HepG2 (cell line): ENCODE results near the gene NRSN2. TPM values are rescaled to one million over a fixed set of nuclear protein-coding genes. Genes with fewer than 3 reads are reported as not detected.

Experiments used
- ATF4 ChIP-seq, 2 experiments: fragments of 450-650 bp in 1 of 2; sonication (generic) in 1 of 2; formaldehyde crosslinking; IDR thresholded peaks; 2 replicates each; pipeline versions ENCODE4 v1.5.0 to v1.8.0; 2020 to 2022; ENCODE audit warnings: mild to moderate bottlenecking in 1 of 2, missing genetic modification reagents in 1 of 2
- ELF3 ChIP-seq: IDR thresholded peaks from 2 replicates; pipeline ENCODE4 v1.6.1; 2016; ENCODE audit warnings: missing genetic modification reagents, missing compliant biosample characterization
- MXD1 ChIP-seq: sonication (generic); formaldehyde crosslinking; IDR thresholded peaks from 2 replicates; pipeline ENCODE4 v1.4.0; 2020; ENCODE audit warnings: mild to moderate bottlenecking, missing genetic modification reagents
- MXD4 ChIP-seq: IDR thresholded peaks from 2 replicates; pipeline ENCODE4 v1.6.1; 2016; ENCODE audit warnings: mild to moderate bottlenecking, missing biosample characterization, missing genetic modification reagents
- MYC ChIP-seq: sonication (generic); formaldehyde crosslinking; IDR thresholded peaks from 2 replicates; pipeline ENCODE4 v1.9.0; 2021; ENCODE audit warnings: missing genetic modification reagents, borderline replicate concordance
- NPAS2 ChIP-seq: sonication (generic); formaldehyde crosslinking; IDR thresholded peaks from 2 replicates; pipeline ENCODE4 v1.8.0; 2022; ENCODE audit warnings: mild to moderate bottlenecking, missing genetic modification reagents, borderline replicate concordance
- PHF5A ChIP-seq: IDR thresholded peaks from one replicate; pipeline ENCODE4 v1.6.1; 2018; ENCODE audit warnings: low read depth, missing genetic modification reagents; ENCODE audit not compliant: unreplicated experiment
- REL ChIP-seq: sonication (generic); formaldehyde crosslinking; conservative IDR thresholded peaks from 2 replicates; pipeline ENCODE4 v1.8.0; 2022; ENCODE audit warnings: mild to moderate bottlenecking, missing genetic modification reagents, moderate library complexity
- TCF12 ChIP-seq, 2 experiments: fragments of 450-650 bp in 1 of 2; sonication (generic) in 1 of 2; formaldehyde crosslinking in 1 of 2; IDR thresholded peaks; 2 replicates each; pipeline versions ENCODE4 v1.6.1 to v1.8.0; 2017 to 2022; ENCODE audit warnings: antibody characterized with exemption in 1 of 2, mild to moderate bottlenecking in 1 of 2, missing genetic modification reagents in 1 of 2, moderate library complexity in 1 of 2
- U2AF1 ChIP-seq: fragments of 200-400 bp; formaldehyde crosslinking; optimal IDR thresholded peaks from 2 replicates; pipeline ENCODE3; 2017; ENCODE audit warnings: mild to moderate bottlenecking, low read depth, low read length
- ZNF24 ChIP-seq: fragments of 450-650 bp; IDR thresholded peaks from 2 replicates; pipeline ENCODE4 v1.6.1; 2017; ENCODE audit warnings: antibody characterized with exemption, mild to moderate bottlenecking
- ZNF3 ChIP-seq: IDR thresholded peaks from 2 replicates; pipeline ENCODE4 v1.7.0; 2017; ENCODE audit warnings: inconsistent platforms
- ZNF407 ChIP-seq: sonication (generic); formaldehyde crosslinking; IDR thresholded peaks from one replicate; pipeline ENCODE4 v1.5.1; 2020; ENCODE audit warnings: mild to moderate bottlenecking, missing genetic modification reagents; ENCODE audit errors: not compliant biosample characterization
- ZNF430 ChIP-seq: sonication (generic); formaldehyde crosslinking; IDR thresholded peaks from 2 replicates; pipeline ENCODE4 v1.9.0; 2021; ENCODE audit warnings: mild to moderate bottlenecking, missing genetic modification reagents
- ZNF496 ChIP-seq: sonication (generic); formaldehyde crosslinking; IDR thresholded peaks from 2 replicates; pipeline ENCODE4 v1.8.1; 2023; ENCODE audit warnings: mild to moderate bottlenecking, moderate library complexity, missing genetic modification reagents; ENCODE audit not compliant: insufficient replicate concordance
- ZNF549 ChIP-seq: sonication (generic); formaldehyde crosslinking; IDR thresholded peaks from 2 replicates; pipeline ENCODE4 v1.5.0; 2020; ENCODE audit warnings: missing genetic modification reagents
- ZNF598 ChIP-seq: sonication (generic); formaldehyde crosslinking; IDR thresholded peaks from 2 replicates; pipeline ENCODE4 v1.5.1; 2020; ENCODE audit warnings: mild to moderate bottlenecking, missing genetic modification reagents, borderline replicate concordance
- ZNF816 ChIP-seq: sonication (generic); formaldehyde crosslinking; IDR thresholded peaks from 2 replicates; pipeline ENCODE4 v1.8.0; 2022; ENCODE audit warnings: missing genetic modification reagents, mild to moderate bottlenecking, borderline replicate concordance
- polyA plus RNA-seq, 8 experiments: library from polyadenylated mRNA; depleted of rRNA in 3 of 8; stranded (reverse) in 7 of 8; unstranded in 1 of 8; fragments of >200 nt; fragmentation: Illumina TruSeq in 4 of 8; extraction: Trizol in 4 of 8; gene quantifications; 2 replicates each; pipeline versions ENCODE4 v1.2.1 to v1.2.3, GENCODE V29; 2011 to 2016; ENCODE audit warnings: low read depth in 4 of 8, missing spikeins in 1 of 8, mixed read lengths in 1 of 8; ENCODE audit not compliant: insufficient read depth in 1 of 8
- total RNA-seq, 5 experiments: library from RNA; depleted of rRNA; stranded (reverse); fragments of >200 nt; fragmentation: Illumina TruSeq; extraction: Trizol; gene quantifications; 2 replicates each; pipeline ENCODE4 v1.2.3, GENCODE V29; 2016; ENCODE audit warnings: low read depth in 1 of 5

NRSN2 gene
- total and polyA plus RNA-seq, 2 of the 13 experiments (the other 11 are each of a cell fraction or from before 2014, with no cell fraction given): 32.3 to 49.4 TPM

- TF ChIP-seq ZNF407 (CRISPR knock-in tag): no peak
- no peak for TF ChIP-seq ZNF496 (CRISPR knock-in tag)
- peak; percentile 9; the same call in 1 of the 2 replicates for TF ChIP-seq ELF3 (CRISPR knock-in tag)
- no peak for TF ChIP-seq ZNF430 (CRISPR knock-in tag)
- no peak for TF ChIP-seq NPAS2 (CRISPR knock-in tag)
- TF ChIP-seq REL: peak; percentile 63; the same call in 1 of the 2 replicates
- peak; percentile 17; the same call in 1 of the 2 replicates for TF ChIP-seq ZNF24
- no peak; the same call in 1 of the 2 replicates for TF ChIP-seq ZNF816
- TF ChIP-seq PHF5A (CRISPR knock-in tag): no peak
- TF ChIP-seq ZNF3 (CRISPR knock-in tag): no peak
- no peak for TF ChIP-seq ZNF549 (CRISPR knock-in tag)
- TF ChIP-seq MYC: peak; percentile 61; the same call in 1 of the 2 replicates
- TF ChIP-seq MXD1 (CRISPR knock-in tag): no peak
- TF ChIP-seq U2AF1: no peak
- peak; percentile 71; the same call in 1 of the 2 replicates for TF ChIP-seq ZNF598 (CRISPR knock-in tag)
- no peak for TF ChIP-seq MXD4 (CRISPR knock-in tag)
- TF ChIP-seq ATF4 (CRISPR knock-in tag; IDR thresholded peaks at IDR 0.05): peak in 1 of 2 experiments; percentile 21; a peak in 1 of 4 replicates
- no peak for TF ChIP-seq TCF12 (IDR thresholded peaks at IDR 0.05)
- TF ChIP-seq TCF12 (CRISPR knock-in tag; IDR thresholded peaks at IDR 0.05): no peak
Observed at GRCh38 chr20:400454-401275, 53.8 kb downstream of the NRSN2 start (continued).
